NCI-H526 treated with DMSO at 0.1 percent for 48 hours (cell line): Measurements from ENCODE around the gene NCK2.

ENCODE experiments used
- DNase-seq: peaks from one replicate; lab custom pipeline; 2025; lab: John Stamatoyannopoulos, UW

Gene NCK2

DNA sequence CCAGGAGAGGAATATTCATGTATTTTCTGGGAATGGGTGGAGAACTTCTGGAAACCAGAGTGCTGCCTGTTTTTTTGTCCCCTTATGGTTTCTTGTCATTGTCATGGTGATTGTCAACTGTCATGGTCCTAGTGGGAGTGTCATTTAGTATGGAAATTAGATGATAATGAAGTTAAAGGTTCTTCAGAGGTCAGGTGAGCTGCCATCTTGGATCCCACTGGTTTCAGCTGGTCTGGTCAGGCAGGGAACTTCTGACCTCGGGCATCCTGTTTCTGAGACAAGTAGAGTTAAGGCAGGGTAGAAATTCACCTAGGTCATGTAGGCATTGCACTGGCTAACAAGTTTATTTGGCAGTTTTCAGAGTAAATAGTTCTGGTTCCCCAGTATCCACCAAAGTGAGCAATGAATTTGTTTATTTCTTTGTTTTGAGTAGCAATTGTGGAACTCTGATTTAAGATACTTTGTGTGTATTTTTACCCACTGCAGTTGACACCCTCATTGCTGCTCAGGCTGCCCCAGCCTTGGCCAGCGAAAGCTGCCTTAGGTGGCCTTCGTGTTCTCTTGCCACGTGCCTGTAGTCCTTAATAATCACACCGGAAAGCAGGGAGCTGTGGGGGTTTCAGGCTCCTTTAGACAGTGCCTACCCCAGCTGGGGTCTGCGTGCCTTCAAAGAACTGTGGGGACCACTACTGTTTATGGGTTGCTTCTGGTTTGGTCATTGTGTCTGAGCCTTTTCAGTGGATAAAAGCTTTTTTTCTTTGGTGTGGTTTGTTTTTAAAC is 48.7 kb downstream of the NCK2 start:
- DNase-seq: no peak

DNA sequence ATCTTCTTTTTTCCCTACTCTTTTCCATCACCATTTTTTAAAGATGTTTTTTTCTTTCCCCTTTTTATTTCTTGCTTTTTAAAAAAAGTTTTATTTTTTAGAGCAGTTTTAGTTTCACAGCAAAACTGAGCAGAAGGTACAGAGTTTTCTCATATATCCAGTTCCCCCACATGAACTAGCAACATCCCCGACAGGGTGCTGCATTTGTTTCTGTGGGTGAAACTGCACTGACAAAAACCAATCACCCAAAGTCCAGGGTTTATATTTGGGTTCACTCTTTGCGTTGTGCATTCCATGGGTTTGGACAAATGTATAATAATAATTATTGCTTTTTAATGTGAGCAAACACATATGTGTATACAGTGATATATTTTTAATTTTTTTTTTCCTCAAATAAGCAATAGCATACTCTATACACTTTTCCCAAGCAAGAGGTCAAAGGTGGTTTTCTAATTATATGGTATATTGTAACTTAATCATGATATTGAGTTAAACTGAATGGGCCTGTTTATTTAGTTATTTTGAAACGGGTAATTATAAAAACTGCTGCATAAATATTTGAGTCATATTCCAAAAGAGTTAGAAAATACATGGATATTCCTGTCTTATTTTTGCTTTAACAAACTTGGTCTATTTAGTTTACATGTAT is 50.3 kb downstream of the NCK2 start:
- DNase-seq: no peak

GRCh38 chr2:105795575-105795934 is 50.8 kb downstream of the NCK2 start:
- no peak for DNase-seq

DNA sequence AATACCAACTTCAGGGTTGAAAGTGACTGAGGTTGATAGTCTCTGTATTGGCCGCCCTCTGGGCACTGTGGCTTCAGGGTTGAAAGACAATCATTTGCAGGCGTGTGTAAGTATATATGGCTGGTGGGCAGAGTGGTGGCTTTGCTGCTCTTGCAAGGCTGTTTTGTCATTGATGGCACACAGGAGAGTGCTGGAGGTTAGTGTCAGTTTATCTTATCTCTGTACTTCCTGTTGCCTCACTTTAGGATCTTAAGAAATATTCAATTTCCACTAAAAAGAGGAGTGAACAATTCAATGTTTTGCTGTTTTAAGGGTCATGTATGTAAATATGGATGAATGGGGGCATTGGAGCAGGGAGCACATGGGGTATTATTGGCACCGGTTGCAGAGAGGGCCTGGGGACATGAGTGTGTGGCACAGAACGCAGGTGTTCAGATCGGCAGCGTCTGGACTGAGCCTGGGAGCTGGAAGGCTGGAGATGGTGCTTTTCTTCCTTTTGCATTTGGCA is 51.5 kb downstream of the NCK2 start:
- DNase-seq: peak; percentile 69

DNA sequence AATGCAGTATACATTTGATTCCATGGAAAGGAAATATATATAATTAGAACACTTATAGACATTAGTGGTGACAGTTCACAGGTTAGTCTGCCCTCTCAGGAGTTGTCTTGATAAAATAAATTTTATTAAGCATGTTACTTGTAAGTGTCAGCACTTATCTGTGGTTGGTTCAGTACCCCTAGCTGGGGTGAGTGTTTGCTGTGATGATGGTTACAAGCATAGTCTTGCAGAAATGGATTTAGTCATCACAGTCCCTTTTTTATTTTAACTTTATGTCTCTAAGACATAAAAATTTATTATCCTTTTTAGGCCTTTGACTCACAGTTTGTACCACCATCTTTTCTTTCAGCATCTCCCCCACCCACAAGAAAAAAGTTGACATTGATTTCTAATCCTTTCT is 52.1 kb downstream of the NCK2 start:
- no peak for DNase-seq

DNA sequence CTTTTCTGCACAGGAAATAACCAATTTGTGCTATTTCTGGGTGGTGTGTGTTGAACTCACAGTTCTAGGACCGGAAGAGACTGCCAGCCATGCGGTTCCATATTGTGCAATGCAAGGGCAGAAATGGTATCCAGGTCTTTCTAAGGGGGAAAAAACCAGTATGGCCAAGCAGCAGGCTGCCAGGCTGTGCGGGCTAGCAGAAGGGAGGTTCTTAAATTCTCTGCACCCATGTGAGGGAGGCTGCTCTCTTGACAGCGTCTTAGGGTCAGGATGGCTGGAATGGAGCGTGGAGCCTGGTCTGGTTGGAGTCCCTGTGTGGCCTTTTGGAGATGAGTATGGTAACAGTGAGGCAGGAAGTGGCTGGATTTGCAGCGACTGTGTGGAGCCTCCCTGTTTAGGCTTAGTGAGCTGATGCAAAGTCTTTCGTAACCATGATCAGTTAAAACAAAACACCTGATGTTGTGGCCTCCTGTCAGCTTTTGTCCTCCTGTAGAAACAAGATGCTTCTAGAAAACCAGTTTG is 52.6 kb downstream of the NCK2 start:
- no peak for DNase-seq

GRCh38 chr2:105798595-105798994 is 53.9 kb downstream of the NCK2 start:
- no peak for DNase-seq

- no peak for DNase-seq
Measured at GRCh38 chr2:105800036-105800713, 55.5 kb downstream of the NCK2 start.

GRCh38 chr2:105800953-105801635 is 56.4 kb downstream of the NCK2 start:
- DNase-seq: no peak

- DNase-seq: no peak
Measured at GRCh38 chr2:105801961-105802360, 57.2 kb downstream of the NCK2 start.

- no peak for DNase-seq
Measured at GRCh38 chr2:105802587-105802986, 57.9 kb downstream of the NCK2 start.

DNA sequence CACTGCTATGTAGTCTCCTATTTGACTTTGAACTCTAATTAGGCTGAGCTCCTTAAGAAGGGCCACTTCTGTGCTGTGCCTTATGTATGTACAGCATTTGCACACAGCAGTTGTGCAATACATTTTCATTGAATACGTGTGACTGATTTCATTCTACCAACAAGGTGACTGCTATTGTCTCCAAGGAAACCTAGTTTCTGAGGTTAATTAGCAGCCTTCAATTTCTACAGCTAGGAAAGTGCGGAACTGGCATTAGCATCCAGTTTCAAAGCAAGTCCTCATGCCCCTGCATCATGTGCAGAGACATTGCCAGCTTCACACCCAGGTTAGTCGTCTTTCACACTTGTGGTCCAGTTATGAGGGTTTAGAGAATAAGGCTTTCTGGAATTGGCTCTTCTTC is 58.6 kb downstream of the NCK2 start:
- no peak for DNase-seq

DNA sequence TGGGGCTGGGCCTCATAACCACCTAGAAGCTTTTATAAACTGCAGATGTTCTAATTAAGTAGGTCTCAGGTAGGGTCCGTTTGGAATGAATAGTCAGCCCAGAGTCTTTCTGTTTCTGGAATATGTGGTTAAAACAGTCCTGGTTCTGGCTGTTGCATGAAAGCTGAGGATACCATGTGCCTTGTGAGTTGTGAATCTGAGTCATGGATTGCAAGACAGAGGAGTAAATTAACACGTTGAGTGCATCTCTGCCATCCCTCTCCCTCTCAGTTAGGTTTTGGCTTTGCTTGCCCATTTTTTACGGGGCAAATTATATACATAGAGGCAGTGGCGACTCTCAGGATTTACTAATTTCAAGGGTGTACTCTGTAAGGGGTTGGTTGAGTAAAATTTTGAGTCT is 59.1 kb downstream of the NCK2 start:
- no peak for DNase-seq

DNA sequence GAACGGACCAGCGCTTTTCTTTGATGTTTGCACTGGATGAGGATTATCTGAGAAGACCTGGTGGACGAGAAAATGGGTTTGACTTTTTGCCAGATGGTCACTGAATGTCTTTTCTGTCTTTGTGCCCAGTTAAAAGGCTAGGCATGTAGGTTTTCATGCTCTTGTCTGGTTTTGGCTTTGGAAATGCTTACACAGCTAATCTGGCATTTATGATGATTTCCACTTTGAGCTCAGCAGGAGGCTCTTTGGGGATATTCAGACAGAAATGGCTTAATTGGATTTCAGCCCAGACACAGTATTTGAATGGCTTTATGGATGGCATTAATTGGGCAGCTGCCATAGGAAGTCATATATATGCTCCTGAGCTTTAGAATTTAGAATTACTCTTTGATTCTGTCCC is 59.6 kb downstream of the NCK2 start:
- no peak for DNase-seq

- DNase-seq: no peak
Measured at GRCh38 chr2:105806996-105807395, 62.3 kb downstream of the NCK2 start.

- DNase-seq: no peak
Measured at GRCh38 chr2:105808423-105809096, 63.8 kb downstream of the NCK2 start.

GRCh38 chr2:105809097-105809473 is 64.4 kb downstream of the NCK2 start:
- DNase-seq: no peak

GRCh38 chr2:105809723-105810122 is 65.0 kb downstream of the NCK2 start:
- no peak for DNase-seq

DNA sequence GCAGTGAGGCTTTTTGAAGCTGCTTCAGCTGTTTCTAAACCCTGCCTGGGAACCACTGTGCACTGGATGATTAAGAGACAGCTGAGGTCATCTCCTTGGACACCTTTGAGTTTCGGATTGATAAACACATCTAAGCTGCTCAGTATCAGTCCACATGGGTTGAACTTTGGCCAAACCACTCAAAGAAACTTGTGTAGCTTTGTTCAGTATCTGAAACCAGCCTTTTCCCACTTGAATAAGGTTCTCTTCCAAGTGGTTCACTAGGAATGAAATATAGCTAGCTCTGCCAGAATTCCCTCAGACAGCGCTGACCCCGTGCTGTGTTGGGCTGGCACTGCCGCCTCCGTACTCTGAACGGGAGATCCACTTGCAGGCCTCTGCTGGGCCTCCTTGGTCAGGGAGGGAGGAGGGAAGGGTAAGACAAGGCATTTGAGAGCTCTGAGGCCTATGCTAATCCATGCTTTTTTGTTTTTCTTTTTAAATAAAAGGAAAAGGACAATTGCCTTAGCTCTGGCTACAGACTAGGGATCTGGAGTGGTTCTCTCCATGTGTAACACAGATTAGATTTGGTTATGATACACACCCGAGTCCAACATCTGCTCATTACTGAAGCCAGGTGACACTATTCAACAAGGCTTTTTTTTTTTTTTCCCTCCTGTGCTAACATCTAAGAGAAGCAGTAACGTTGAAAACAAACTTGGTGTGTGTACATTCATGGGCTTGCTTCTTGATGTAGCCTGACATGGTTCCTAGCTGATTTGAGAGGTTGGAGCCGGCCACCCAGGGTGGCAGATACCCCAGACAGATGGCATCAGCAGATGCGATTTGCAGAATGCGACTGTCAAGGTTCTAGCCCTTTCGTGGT is 67.7 kb downstream of the NCK2 start:
- no peak for DNase-seq

GRCh38 chr2:105813045-105813315 is 68.3 kb downstream of the NCK2 start:
- DNase-seq: no peak

- DNase-seq: no peak
Measured at GRCh38 chr2:105813405-105813804, 68.7 kb downstream of the NCK2 start.
